Vagina (tissue), 2 donors: Measurements from ENCODE around the gene STOX1.

Experiments
- POLR2A ChIP-seq, 2 donors: fragments of 450-650 bp; IDR thresholded peaks; one replicate each; pipeline ENCODE4 v1.6.1; 2017; ENCODE audit warnings: antibody characterized with exemption in 2 of 2, mild to moderate bottlenecking in 2 of 2, moderate library complexity in 2 of 2
- POLR2AphosphoS5 ChIP-seq, 2 donors: sonication (generic); formaldehyde crosslinking; IDR thresholded peaks; one replicate each; pipeline ENCODE4 v1.9.0; 2017; ENCODE audit warnings: antibody characterized with exemption in 2 of 2, mild to moderate bottlenecking in 2 of 2, low read depth in 1 of 2; ENCODE audit not compliant: insufficient read depth in 1 of 2
- TF ChIP-seq, protein P1 (sequence below), 3 experiments: fragments of 450-650 bp in 2 of 3; fragments of 200-600 bp in 1 of 3; sonication (generic) in 1 of 3; IDR thresholded peaks; one replicate each; pipeline ENCODE4 v1.5.1; 2017 to 2019; ENCODE audit warnings: antibody characterized with exemption in 3 of 3, mild to moderate bottlenecking in 2 of 3, moderate library complexity in 2 of 3

DNA sequence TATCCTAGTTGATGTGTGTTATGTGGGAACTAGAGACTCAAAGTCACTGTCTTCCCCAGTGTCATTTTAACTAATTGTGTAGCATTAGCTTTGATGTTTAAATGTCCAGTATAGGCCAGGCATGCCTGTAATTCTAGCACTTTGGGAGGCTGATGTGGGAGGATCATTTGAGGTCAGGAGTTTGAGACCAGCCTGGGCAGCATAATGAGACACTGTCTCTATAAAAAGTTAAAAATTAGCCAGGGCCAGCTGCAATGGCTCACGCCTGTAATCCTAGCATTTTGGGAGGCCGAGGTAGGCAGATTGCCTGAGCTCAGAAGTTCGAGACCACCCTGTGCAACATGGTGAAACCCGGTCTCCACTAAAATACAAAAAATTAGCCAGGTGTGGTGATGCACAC is 98.2 kb downstream of the STOX1 start:
- TF ChIP-seq, protein P1, sequence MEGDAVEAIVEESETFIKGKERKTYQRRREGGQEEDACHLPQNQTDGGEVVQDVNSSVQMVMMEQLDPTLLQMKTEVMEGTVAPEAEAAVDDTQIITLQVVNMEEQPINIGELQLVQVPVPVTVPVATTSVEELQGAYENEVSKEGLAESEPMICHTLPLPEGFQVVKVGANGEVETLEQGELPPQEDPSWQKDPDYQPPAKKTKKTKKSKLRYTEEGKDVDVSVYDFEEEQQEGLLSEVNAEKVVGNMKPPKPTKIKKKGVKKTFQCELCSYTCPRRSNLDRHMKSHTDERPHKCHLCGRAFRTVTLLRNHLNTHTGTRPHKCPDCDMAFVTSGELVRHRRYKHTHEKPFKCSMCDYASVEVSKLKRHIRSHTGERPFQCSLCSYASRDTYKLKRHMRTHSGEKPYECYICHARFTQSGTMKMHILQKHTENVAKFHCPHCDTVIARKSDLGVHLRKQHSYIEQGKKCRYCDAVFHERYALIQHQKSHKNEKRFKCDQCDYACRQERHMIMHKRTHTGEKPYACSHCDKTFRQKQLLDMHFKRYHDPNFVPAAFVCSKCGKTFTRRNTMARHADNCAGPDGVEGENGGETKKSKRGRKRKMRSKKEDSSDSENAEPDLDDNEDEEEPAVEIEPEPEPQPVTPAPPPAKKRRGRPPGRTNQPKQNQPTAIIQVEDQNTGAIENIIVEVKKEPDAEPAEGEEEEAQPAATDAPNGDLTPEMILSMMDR (IDR thresholded peaks at IDR 0.05) = no peak
- no peak for TF ChIP-seq POLR2A (IDR thresholded peaks at IDR 0.05)
- TF ChIP-seq POLR2AphosphoS5 (IDR thresholded peaks at IDR 0.05; ENCODE audit: insufficient read depth in 1 of 2, low read depth in 1 of 2) = no peak
